ENCODE results near the gene VTI1A.

The VTI1A gene

DNA sequence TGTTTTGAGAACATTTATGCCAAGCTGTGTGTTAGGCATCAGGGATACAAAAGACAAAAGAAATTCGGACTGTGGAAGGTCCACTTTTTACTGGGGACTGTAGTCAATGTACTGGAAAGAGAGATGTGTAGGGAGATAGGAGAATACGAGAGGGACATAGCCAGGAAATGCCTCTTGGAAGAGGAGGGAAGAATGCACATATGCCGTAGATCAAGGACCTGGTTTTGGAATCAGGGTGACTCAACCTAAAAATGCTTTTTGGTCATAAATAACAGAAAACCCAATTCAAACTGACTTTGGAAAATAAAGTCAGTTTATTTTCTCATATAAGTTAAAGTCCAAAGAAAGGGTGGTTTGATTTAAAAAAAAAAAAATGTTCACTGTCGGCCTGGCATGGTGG, 362.7 kb downstream of the VTI1A start:
- TF ChIP-seq EZH2phosphoT487 (IDR thresholded peaks at IDR 0.05; ENCODE audit: low read length): no peak
- no peak for TF ChIP-seq EZH2 (optimal IDR thresholded peaks at IDR 0.05; ENCODE audit: low read depth, low read length)
- TF ChIP-seq, protein P1, sequence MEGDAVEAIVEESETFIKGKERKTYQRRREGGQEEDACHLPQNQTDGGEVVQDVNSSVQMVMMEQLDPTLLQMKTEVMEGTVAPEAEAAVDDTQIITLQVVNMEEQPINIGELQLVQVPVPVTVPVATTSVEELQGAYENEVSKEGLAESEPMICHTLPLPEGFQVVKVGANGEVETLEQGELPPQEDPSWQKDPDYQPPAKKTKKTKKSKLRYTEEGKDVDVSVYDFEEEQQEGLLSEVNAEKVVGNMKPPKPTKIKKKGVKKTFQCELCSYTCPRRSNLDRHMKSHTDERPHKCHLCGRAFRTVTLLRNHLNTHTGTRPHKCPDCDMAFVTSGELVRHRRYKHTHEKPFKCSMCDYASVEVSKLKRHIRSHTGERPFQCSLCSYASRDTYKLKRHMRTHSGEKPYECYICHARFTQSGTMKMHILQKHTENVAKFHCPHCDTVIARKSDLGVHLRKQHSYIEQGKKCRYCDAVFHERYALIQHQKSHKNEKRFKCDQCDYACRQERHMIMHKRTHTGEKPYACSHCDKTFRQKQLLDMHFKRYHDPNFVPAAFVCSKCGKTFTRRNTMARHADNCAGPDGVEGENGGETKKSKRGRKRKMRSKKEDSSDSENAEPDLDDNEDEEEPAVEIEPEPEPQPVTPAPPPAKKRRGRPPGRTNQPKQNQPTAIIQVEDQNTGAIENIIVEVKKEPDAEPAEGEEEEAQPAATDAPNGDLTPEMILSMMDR (IDR thresholded peaks at IDR 0.05; ENCODE audit: low read length): no peak
- Histone ChIP-seq H3K4me2 (ENCODE audit: low read depth, low read length) (no peak overlapping the region), H3K4me3 (ENCODE audit: low read length) (no peak overlapping the region), H3F3A (ENCODE audit: insufficient read depth, low read length) (no peaks in the 10 kb centered on the region), H4K20me1 (ENCODE audit: insufficient read depth, low read length) (no peaks in the 10 kb centered on the region), H3K36me3 (replicated peaks; ENCODE audit: insufficient read depth, low read length) (no peaks in the 10 kb centered on the region), H2AFZ (ENCODE audit: low read length) (no peak overlapping the region), H3K4me1 (ENCODE audit: low read length) (no peaks in the 10 kb centered on the region), H3K9me3 (replicated peaks; ENCODE audit: insufficient read depth, low read length) (no peaks in the 10 kb centered on the region), H3K27me3 (replicated peaks; ENCODE audit: insufficient read depth, low read length) (no peaks in the 10 kb centered on the region), H3K79me2 (ENCODE audit: low read length) (no peaks in the 10 kb centered on the region), H3K9me2 (replicated peaks; ENCODE audit: insufficient read depth, low read length) (no peaks in the 10 kb centered on the region), H3K27ac (ENCODE audit: low read length) (no peak overlapping the region), H3K9ac (ENCODE audit: low read length) (no peak overlapping the region)
- DNase-seq: no peak

DNA sequence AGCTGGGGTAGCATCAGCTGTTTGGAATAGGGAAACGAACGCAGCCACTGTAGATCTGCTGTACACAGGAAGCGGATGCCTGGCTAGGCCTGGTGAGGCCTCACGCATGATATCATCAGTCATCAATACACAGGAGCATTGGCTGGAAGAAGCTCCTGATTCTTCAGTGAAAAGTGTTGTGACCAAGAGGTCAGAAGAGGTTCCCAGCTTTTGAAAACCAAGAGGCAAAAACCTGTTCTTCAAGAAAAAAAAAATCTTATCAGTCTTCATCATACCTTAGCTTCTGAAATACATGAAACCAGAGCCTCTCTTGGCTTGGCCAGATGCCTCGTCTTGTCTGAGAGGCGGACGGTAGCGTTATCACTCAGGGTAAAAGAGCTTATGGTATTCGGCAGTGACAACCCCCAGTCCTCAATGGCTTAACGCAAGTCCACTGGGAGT, 363.7 kb downstream of the VTI1A start:
- H3K4me2 ChIP-seq (ENCODE audit: low read depth, low read length): no peak overlapping the region
- no peaks in the 10 kb centered on the region for H3K9me3 ChIP-seq (replicated peaks; ENCODE audit: insufficient read depth, low read length)
- no peaks in the 10 kb centered on the region for H3K4me1 ChIP-seq (ENCODE audit: low read length)
- no peaks in the 10 kb centered on the region for H3F3A ChIP-seq (ENCODE audit: insufficient read depth, low read length)
- H3K9ac ChIP-seq (ENCODE audit: low read length): no peak overlapping the region
- no peaks in the 10 kb centered on the region for H4K20me1 ChIP-seq (ENCODE audit: insufficient read depth, low read length)
- no peaks in the 10 kb centered on the region for H3K36me3 ChIP-seq (replicated peaks; ENCODE audit: insufficient read depth, low read length)
- H3K79me2 ChIP-seq (ENCODE audit: low read length): no peaks in the 10 kb centered on the region
- no peak for DNase-seq
- no peaks in the 10 kb centered on the region for H3K27me3 ChIP-seq (replicated peaks; ENCODE audit: insufficient read depth, low read length)
- TF ChIP-seq EZH2 (optimal IDR thresholded peaks at IDR 0.05; ENCODE audit: low read depth, low read length): no peak
- no peak for TF ChIP-seq EZH2phosphoT487 (IDR thresholded peaks at IDR 0.05; ENCODE audit: low read length)
- TF ChIP-seq, protein P1 (IDR thresholded peaks at IDR 0.05; ENCODE audit: low read length): no peak
- no peak overlapping the region for H3K4me3 ChIP-seq (ENCODE audit: low read length)
- no peak overlapping the region for H3K27ac ChIP-seq (ENCODE audit: low read length)
- H2AFZ ChIP-seq (ENCODE audit: low read length): no peak overlapping the region
- H3K9me2 ChIP-seq (replicated peaks; ENCODE audit: insufficient read depth, low read length): no peaks in the 10 kb centered on the region

DNA sequence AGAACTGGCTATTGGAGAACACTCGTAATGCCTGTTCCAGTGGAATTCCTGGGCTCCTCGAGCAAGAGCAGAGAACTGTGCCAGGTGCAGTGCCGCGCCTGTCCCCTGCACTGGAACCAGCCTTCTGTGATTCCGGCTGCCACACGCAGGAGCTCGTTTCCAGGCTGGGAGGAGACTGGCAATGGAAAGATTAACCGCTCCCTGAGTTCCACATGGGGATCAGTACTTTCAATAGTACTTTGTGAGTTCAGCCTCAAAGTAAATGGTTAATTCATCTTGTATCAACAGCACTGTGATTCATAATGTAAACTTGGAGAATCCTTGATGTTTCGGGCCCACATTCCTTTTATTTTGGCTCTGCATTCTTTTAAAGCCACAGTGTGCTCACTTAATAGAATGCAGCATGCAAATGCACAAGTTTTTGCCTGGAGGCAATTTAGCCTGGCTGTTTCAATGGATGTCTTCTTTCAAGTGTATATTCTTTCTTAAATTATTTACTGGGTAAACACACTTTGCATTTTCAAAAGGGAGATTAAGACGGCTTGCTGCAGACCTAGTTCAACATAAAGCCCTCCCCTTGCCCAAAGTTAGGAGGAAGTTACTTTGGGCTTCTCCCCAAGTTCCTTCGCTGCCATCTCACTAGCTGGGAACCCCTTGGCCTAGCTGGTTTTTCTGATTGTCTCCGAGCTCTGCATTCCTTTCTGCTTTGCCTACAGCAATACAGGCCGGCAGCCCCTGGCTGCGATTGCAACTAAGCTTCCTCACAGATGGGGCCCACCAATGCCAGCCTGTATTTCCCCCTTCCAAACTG, 364.9 kb downstream of the VTI1A start:
- H3F3A ChIP-seq (ENCODE audit: insufficient read depth, low read length): no peaks in the 10 kb centered on the region

More for the DNA sequence above, 364.9 kb downstream of the VTI1A start:
- Histone ChIP-seq H3K9ac (ENCODE audit: low read length) (no peak overlapping the region), H3K9me2 (replicated peaks; ENCODE audit: insufficient read depth, low read length) (no peaks in the 10 kb centered on the region), H3K4me2 (ENCODE audit: low read depth, low read length) (no peak overlapping the region), H3K27ac (ENCODE audit: low read length) (no peak overlapping the region), H3K79me2 (ENCODE audit: low read length) (no peaks in the 10 kb centered on the region), H3K36me3 (replicated peaks; ENCODE audit: insufficient read depth, low read length) (no peaks in the 10 kb centered on the region), H3K9me3 (replicated peaks; ENCODE audit: insufficient read depth, low read length) (no peaks in the 10 kb centered on the region), H3K4me1 (ENCODE audit: low read length) (no peaks in the 10 kb centered on the region), H4K20me1 (ENCODE audit: insufficient read depth, low read length) (no peaks in the 10 kb centered on the region), H3K4me3 (ENCODE audit: low read length) (no peak overlapping the region), H3K27me3 (replicated peaks; ENCODE audit: insufficient read depth, low read length) (no peaks in the 10 kb centered on the region), H2AFZ (ENCODE audit: low read length) (no peak overlapping the region)
- DNase-seq: no peak
- no peak for TF ChIP-seq EZH2phosphoT487 (IDR thresholded peaks at IDR 0.05; ENCODE audit: low read length)
- TF ChIP-seq, protein P1 (IDR thresholded peaks at IDR 0.05; ENCODE audit: low read length): no peak
